ENCODE data around the gene PRRT1B.
"Not testable (repeated sequence)": the region's sequence is repeated elsewhere in the genome, so short reads cannot be mapped to it uniquely, and the experiment has no call there.

Gene PRRT1B

DNA sequence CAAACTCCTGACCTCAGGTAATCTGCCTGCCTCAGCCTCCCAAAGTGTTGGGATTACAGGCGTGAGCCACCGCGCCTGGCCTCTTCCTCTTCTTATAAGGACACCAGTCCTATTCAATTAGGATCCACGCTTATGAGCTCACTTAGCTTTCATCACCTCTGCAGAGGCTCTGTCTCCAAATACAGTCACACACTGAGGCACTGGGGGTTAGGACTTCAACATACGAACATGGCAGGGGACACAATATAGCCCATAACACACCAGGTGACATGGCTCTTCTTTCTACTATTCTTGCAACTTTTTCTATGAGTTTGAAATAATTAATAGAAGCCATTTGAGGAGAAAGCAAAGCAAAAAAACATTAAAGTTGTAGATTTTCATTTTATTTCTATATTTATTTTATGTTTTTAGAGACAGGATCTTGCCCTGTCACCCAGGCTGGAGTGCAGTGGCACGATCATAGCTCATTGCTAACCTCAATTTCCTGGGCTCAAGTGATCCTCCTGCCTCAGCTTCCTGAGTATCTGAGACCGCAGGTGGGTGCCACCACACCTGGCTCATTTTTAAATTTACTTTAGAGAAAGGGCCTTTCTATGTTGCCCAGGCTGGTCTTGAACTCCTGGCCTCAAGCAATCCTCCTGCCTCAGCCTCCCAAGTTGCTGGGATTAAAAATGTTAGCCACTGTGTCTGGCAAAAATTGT, 6.0 kb upstream of the PRRT1B start:
- H3K23ac ChIP-seq (ENCODE audit: low read length), result no peak overlapping the region
- H4K5ac ChIP-seq (ENCODE audit: low read length), result no peak overlapping the region
- no peak overlapping the region for H3K4ac ChIP-seq (ENCODE audit: low read depth, low read length)
- H3K4me2 ChIP-seq (ENCODE audit: low read length), result no peak overlapping the region
- H2BK5ac ChIP-seq (ENCODE audit: low read length), result no peak overlapping the region
- H3K9ac ChIP-seq (ENCODE audit: low read length), result no peak overlapping the region
- H3K79me2 ChIP-seq (ENCODE audit: control insufficient read depth, insufficient read depth, low read length), result no peaks in the 10 kb centered on the region
- no peak overlapping the region for H3K18ac ChIP-seq (ENCODE audit: low read length)
- H2BK15ac ChIP-seq (replicated peaks; ENCODE audit: low read depth), result no peak overlapping the region
- no peak for DNase-seq
- H3K4me3 ChIP-seq (ENCODE audit: low read length), result no peak overlapping the region
- no peaks in the 10 kb centered on the region for H3K4me1 ChIP-seq (ENCODE audit: control insufficient read depth, low read depth, low read length)
- H4K8ac ChIP-seq (ENCODE audit: low read depth, low read length), result no peak overlapping the region
- no peak overlapping the region for H2AK5ac ChIP-seq (ENCODE audit: low read length)
- H2BK120ac ChIP-seq (ENCODE audit: low read depth, low read length), result no peak overlapping the region
- no peak overlapping the region for H3K27ac ChIP-seq (ENCODE audit: low read depth, low read length)
- no peaks in the 10 kb centered on the region for H3K79me1 ChIP-seq (ENCODE audit: low read length)
- H3K56ac ChIP-seq (ENCODE audit: low read length), result no peak overlapping the region
- H3K36me3 ChIP-seq (ENCODE audit: control insufficient read depth, insufficient read depth, low read length), result no peaks in the 10 kb centered on the region
- peaks cover 2% of the 10 kb centered on the region for H3K27me3 ChIP-seq (ENCODE audit: insufficient read depth, low read length, poor library complexity)
- WGBS (ENCODE audit: extremely low coverage, insufficient coverage, low lambda C conversion rate), result no CpG with 5 or more reads among the region's 7 CpGs

GRCh38 chr9:131543141-131543540, 2.2 kb upstream of the PRRT1B start:
- Histone ChIP-seq H2AK5ac (ENCODE audit: low read length) (no peak overlapping the region), H3K36me3 (ENCODE audit: control insufficient read depth, insufficient read depth, low read length) (no peaks in the 10 kb centered on the region), H2BK15ac (replicated peaks; ENCODE audit: low read depth) (no peak overlapping the region), H3K27me3 (ENCODE audit: insufficient read depth, low read length, poor library complexity) (peaks cover 2% of the 10 kb centered on the region), H3K18ac (ENCODE audit: low read length) (no peak overlapping the region), H3K4me3 (ENCODE audit: low read length) (no peak overlapping the region), H3K56ac (ENCODE audit: low read length) (no peak overlapping the region), H3K4me2 (ENCODE audit: low read length) (no peak overlapping the region), H2BK120ac (ENCODE audit: low read depth, low read length) (no peak overlapping the region), H3K79me2 (ENCODE audit: control insufficient read depth, insufficient read depth, low read length) (no peaks in the 10 kb centered on the region), H3K23ac (ENCODE audit: low read length) (no peak overlapping the region), H3K9ac (ENCODE audit: low read length) (no peak overlapping the region), H4K8ac (ENCODE audit: low read depth, low read length) (no peak overlapping the region), H3K4ac (ENCODE audit: low read depth, low read length) (no peak overlapping the region), H3K4me1 (ENCODE audit: control insufficient read depth, low read depth, low read length) (no peaks in the 10 kb centered on the region), H2BK5ac (ENCODE audit: low read length) (no peak overlapping the region), H4K5ac (ENCODE audit: low read length) (no peak overlapping the region), H3K27ac (ENCODE audit: low read depth, low read length) (no peak overlapping the region), H3K79me1 (ENCODE audit: low read length) (no peaks in the 10 kb centered on the region)
- DNase-seq, result peak; percentile 57
- WGBS (ENCODE audit: extremely low coverage, insufficient coverage, low lambda C conversion rate), result no CpG with 5 or more reads among the region's 6 CpGs

DNA sequence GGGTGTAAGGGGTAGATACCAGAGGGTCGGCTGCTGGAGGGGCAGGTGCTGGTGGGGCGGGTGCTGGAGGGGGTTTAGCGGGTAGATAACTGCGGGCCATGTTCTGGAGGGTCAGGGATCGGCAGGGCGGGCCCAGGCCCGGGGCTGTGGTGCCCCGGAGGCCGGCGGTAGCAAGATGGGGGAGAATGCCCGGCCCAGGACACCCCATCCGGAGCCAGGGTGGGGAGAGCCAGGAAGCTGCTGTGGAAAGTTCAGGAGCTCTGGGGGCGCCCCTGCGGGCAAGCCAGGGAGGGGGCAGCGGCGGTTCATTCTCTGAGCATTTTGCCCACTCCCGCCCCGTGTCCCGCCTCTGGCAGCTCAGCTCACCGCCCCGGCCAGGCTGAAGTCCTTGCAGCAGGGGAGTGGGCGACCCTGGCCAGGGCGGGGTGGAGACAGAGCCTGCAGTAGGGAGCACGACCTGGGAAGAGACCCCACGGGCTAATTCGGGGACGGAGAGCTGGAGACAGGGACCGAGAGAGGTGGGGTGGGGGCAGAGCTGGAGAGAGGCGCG, 538 bp downstream of the PRRT1B start:
- Histone ChIP-seq H3K23ac (ENCODE audit: low read length) (no peak overlapping the region), H3K4me2 (ENCODE audit: low read length) (peak overlapping the region; percentile 29), H2AK5ac (ENCODE audit: low read length) (no peak overlapping the region), H3K79me1 (ENCODE audit: low read length) (no peaks in the 10 kb centered on the region), H3K18ac (ENCODE audit: low read length) (peak overlapping the region; percentile 24), H3K56ac (ENCODE audit: low read length) (peak overlapping the region; percentile 78), H4K5ac (ENCODE audit: low read length) (no peak overlapping the region), H2BK120ac (ENCODE audit: low read depth, low read length) (peak overlapping the region; percentile 33), H2BK5ac (ENCODE audit: low read length) (no peak overlapping the region), H3K27me3 (ENCODE audit: insufficient read depth, low read length, poor library complexity) (peaks cover 2% of the 10 kb centered on the region), H3K4ac (ENCODE audit: low read depth, low read length) (peak overlapping the region; percentile 65), H3K4me1 (ENCODE audit: control insufficient read depth, low read depth, low read length) (no peaks in the 10 kb centered on the region), H3K36me3 (ENCODE audit: control insufficient read depth, insufficient read depth, low read length) (no peaks in the 10 kb centered on the region), H3K4me3 (ENCODE audit: low read length) (no peak overlapping the region), H3K79me2 (ENCODE audit: control insufficient read depth, insufficient read depth, low read length) (no peaks in the 10 kb centered on the region), H3K9ac (ENCODE audit: low read length) (peak overlapping the region; percentile 60), H2BK15ac (replicated peaks; ENCODE audit: low read depth) (no peak overlapping the region), H4K8ac (ENCODE audit: low read depth, low read length) (no peak overlapping the region), H3K27ac (ENCODE audit: low read depth, low read length) (peak overlapping the region; percentile 88)
- peak; percentile 35 for DNase-seq
- WGBS (ENCODE audit: extremely low coverage, insufficient coverage, low lambda C conversion rate), result no CpG with 5 or more reads among the region's 30 CpGs

- H3K79me2 ChIP-seq (ENCODE audit: control insufficient read depth, insufficient read depth, low read length), result no peaks in the 10 kb centered on the region
- no peak overlapping the region for H2BK5ac ChIP-seq (ENCODE audit: low read length)
These were observed 1.2 kb downstream of the PRRT1B start for GRCh38 chr9:131546336-131547084.

GRCh38 chr9:131549186-131549585, 3.9 kb downstream of the PRRT1B start:
- not testable (repeated sequence) for H3K9ac ChIP-seq (ENCODE audit: low read length); DNase-seq; H4K8ac ChIP-seq (ENCODE audit: low read depth, low read length)

More at GRCh38 chr9:131546336-131547084, 1.2 kb downstream of the PRRT1B start:
- peak overlapping the region; percentile 33 for H2BK120ac ChIP-seq (ENCODE audit: low read depth, low read length)
- H3K56ac ChIP-seq (ENCODE audit: low read length), result peak overlapping the region; percentile 78
- no peak overlapping the region for H3K23ac ChIP-seq (ENCODE audit: low read length)
- peak overlapping the region; percentile 88 for H3K27ac ChIP-seq (ENCODE audit: low read depth, low read length)
- no peak overlapping the region for H2BK15ac ChIP-seq (replicated peaks; ENCODE audit: low read depth)
- peak overlapping the region; percentile 24 for H3K18ac ChIP-seq (ENCODE audit: low read length)
- H3K4ac ChIP-seq (ENCODE audit: low read depth, low read length), result peak overlapping the region; percentile 65
- H3K4me2 ChIP-seq (ENCODE audit: low read length), result peak overlapping the region; percentile 29
- no peak overlapping the region for H2AK5ac ChIP-seq (ENCODE audit: low read length)
- WGBS (ENCODE audit: extremely low coverage, insufficient coverage, low lambda C conversion rate), result no CpG with 5 or more reads among the region's 49 CpGs
- no peaks in the 10 kb centered on the region for H3K36me3 ChIP-seq (ENCODE audit: control insufficient read depth, insufficient read depth, low read length)
- H3K79me1 ChIP-seq (ENCODE audit: low read length), result no peaks in the 10 kb centered on the region
- H4K5ac ChIP-seq (ENCODE audit: low read length), result no peak overlapping the region
- peaks cover 2% of the 10 kb centered on the region for H3K27me3 ChIP-seq (ENCODE audit: insufficient read depth, low read length, poor library complexity)
- H3K9ac ChIP-seq (ENCODE audit: low read length), result peak overlapping the region; percentile 60
- no peak overlapping the region for H3K4me3 ChIP-seq (ENCODE audit: low read length)
- peak; percentile 89 for DNase-seq
- H3K4me1 ChIP-seq (ENCODE audit: control insufficient read depth, low read depth, low read length), result no peaks in the 10 kb centered on the region
- no peak overlapping the region for H4K8ac ChIP-seq (ENCODE audit: low read depth, low read length)

More at GRCh38 chr9:131549186-131549585, 3.9 kb downstream of the PRRT1B start:
- not testable (repeated sequence) for H3K4me1 ChIP-seq (ENCODE audit: control insufficient read depth, low read depth, low read length); H3K23ac ChIP-seq (ENCODE audit: low read length); H3K56ac ChIP-seq (ENCODE audit: low read length); H3K79me1 ChIP-seq (ENCODE audit: low read length); H3K4me2 ChIP-seq (ENCODE audit: low read length); H3K4me3 ChIP-seq (ENCODE audit: low read length); H3K18ac ChIP-seq (ENCODE audit: low read length); H2BK5ac ChIP-seq (ENCODE audit: low read length); H2BK15ac ChIP-seq (replicated peaks; ENCODE audit: low read depth); H2AK5ac ChIP-seq (ENCODE audit: low read length); H3K27me3 ChIP-seq (ENCODE audit: insufficient read depth, low read length, poor library complexity); H3K79me2 ChIP-seq (ENCODE audit: control insufficient read depth, insufficient read depth, low read length); H2BK120ac ChIP-seq (ENCODE audit: low read depth, low read length); H3K27ac ChIP-seq (ENCODE audit: low read depth, low read length); H3K36me3 ChIP-seq (ENCODE audit: control insufficient read depth, insufficient read depth, low read length); H4K5ac ChIP-seq (ENCODE audit: low read length); H3K4ac ChIP-seq (ENCODE audit: low read depth, low read length)
- no CpG with 5 or more reads among the region's 10 CpGs for WGBS (ENCODE audit: extremely low coverage, insufficient coverage, low lambda C conversion rate)
